Kidney (tissue), 14 donors: Measurements from ENCODE around the gene STX16. TPM values are rescaled to one million over a fixed set of nuclear protein-coding genes. Genes with fewer than 3 reads are reported as not detected.

Source experiments
- DNase-seq, 5 donors: peaks; one replicate each; pipeline ENCODE4 v3.0.0-alpha.2; 2013 to 2020
- FAIRE-seq: peaks from 2 replicates; lab custom pipeline; 2012; peaks lifted over from hg19 to GRCh38; lab: Jason Lieb, UNC
- H3K27ac ChIP-seq, 2 donors: one replicate each; pipeline ENCODE4 v1.7.0; 2013; ENCODE audit warnings: low read depth in 2 of 2, low read length in 2 of 2, inconsistent platforms in 1 of 2
- H3K27me3 ChIP-seq: one replicate; pipeline ENCODE4 v1.7.1; 2013; ENCODE audit warnings: low read length, inconsistent platforms; ENCODE audit not compliant: control insufficient read depth, insufficient read depth
- H3K36me3 ChIP-seq, 3 donors: one replicate each; pipeline versions ENCODE4 v1.7.0 to v1.7.1; 2013; ENCODE audit warnings: low read length in 3 of 3, control low read depth in 1 of 3, inconsistent platforms in 1 of 3; ENCODE audit not compliant: insufficient read depth in 3 of 3, control insufficient read depth in 2 of 3
- H3K4me1 ChIP-seq, 3 donors: one replicate each; pipeline versions ENCODE4 v1.7.0 to v1.7.1; 2013; ENCODE audit warnings: low read length in 3 of 3, inconsistent platforms in 1 of 3, low read depth in 1 of 3; ENCODE audit not compliant: control insufficient read depth in 2 of 3, insufficient read depth in 2 of 3
- H3K4me3 ChIP-seq, 3 donors: one replicate each; pipeline versions ENCODE4 v1.7.0 to v1.8.1; 2013; ENCODE audit warnings: low read length in 3 of 3, control low read depth in 1 of 3, inconsistent platforms in 1 of 3
- H3K9ac ChIP-seq, 3 donors: one replicate each; pipeline versions ENCODE4 v1.7.0 to v1.7.1; 2013; ENCODE audit warnings: low read length in 3 of 3, control low read depth in 1 of 3, inconsistent platforms in 1 of 3
- H3K9me3 ChIP-seq, 3 donors: one replicate each; pipeline versions ENCODE4 v1.7.0 to v1.7.1; 2013; ENCODE audit warnings: low read length in 3 of 3, control low read depth in 1 of 3, inconsistent platforms in 1 of 3; ENCODE audit not compliant: control insufficient read depth in 2 of 3, insufficient read depth in 1 of 3
- CTCF ChIP-seq: IDR thresholded peaks from 3 replicates; pipeline ENCODE4 v1.5.1; 2012; ENCODE audit warnings: mild to moderate bottlenecking, moderate library complexity, borderline replicate concordance; ENCODE audit not compliant: insufficient read depth; ENCODE audit errors: extremely low read depth
- intact Hi-C: fragments of 100-400 bp; cut with DNase I; formaldehyde crosslinking; loops from one replicate; pipeline ENCODE4 v1.11.1; 2022
- polyA plus RNA-seq: library from polyadenylated mRNA; stranded (reverse); fragments of 350-450 nt; fragmentation: Illumina TruSeq; extraction: RNeasy Lipid Tissue Mini Kit (QIAGEN cat#74804); gene quantifications from one replicate; pipeline ENCODE4 v1.2.3, GENCODE V29; 2014; ENCODE audit warnings: low read depth, low replicate concordance; ENCODE audit not compliant: insufficient read depth
- total RNA-seq: library from RNA; stranded (reverse); fragmentation: NEBNext Ultra II Directional; extraction: Animal tissue kit (Norgen Biotek cat#: 25700); gene quantifications from one replicate; pipeline ENCODE4 v1.2.1, GENCODE V29; 2021
- donor health status: control.
- donor health status: control.
- donor health status: control.
- donor health status: control.
- donor health status: control.
- donor health status: DM: yes; HTN: yes; CAD: no.
- donor health status: Normal renal cell carcinoma (clear cell type).

Gene STX16
- total and polyA plus RNA-seq, 2 donors from 2014 or later, result 20.6 to 60.7 TPM

- TF ChIP-seq CTCF, result no peak
- no peak overlapping the region for H3K27ac ChIP-seq
- H3K4me3 ChIP-seq, result no peak overlapping the region
- intact Hi-C loops, result no loop called here
- no peaks in the 10 kb centered on the region for H3K4me1 ChIP-seq
- no peaks in the 10 kb centered on the region for H3K9me3 ChIP-seq
- H3K27me3 ChIP-seq, result no peaks in the 10 kb centered on the region
- no peak for FAIRE-seq
- no peak for DNase-seq
- no peak overlapping the region for H3K9ac ChIP-seq
- H3K36me3 ChIP-seq, result peaks cover 5 to 20% (median 9%) of the 10 kb centered on the region in 3 donors
Measured at GRCh38 chr20:58707770-58708169, 56.7 kb downstream of the STX16 start.

GRCh38 chr20:58708246-58708931 is 57.3 kb downstream of the STX16 start:
- Histone ChIP-seq H3K27me3 (no peaks in the 10 kb centered on the region), H3K4me1 (no peaks in the 10 kb centered on the region), H3K9ac (no peak overlapping the region), H3K4me3 (no peak overlapping the region), H3K36me3 (peaks cover 3 to 14% (median 9%) of the 10 kb centered on the region in 3 donors), H3K27ac (no peak overlapping the region), H3K9me3 (no peaks in the 10 kb centered on the region)
- intact Hi-C loops, result no loop called here
- FAIRE-seq (no peak), DNase-seq (peak in 2 of 5 donors; percentile 19 to 70)
- no peak for TF ChIP-seq CTCF

- Histone ChIP-seq H3K4me3 (no peak overlapping the region), H3K27me3 (no peaks in the 10 kb centered on the region), H3K9ac (no peak overlapping the region), H3K27ac (no peak overlapping the region), H3K36me3 (peaks cover 0 to 7% (median 6%) of the 10 kb centered on the region in 3 donors), H3K4me1 (no peaks in the 10 kb centered on the region), H3K9me3 (no peaks in the 10 kb centered on the region)
- no peak for TF ChIP-seq CTCF
- DNase-seq (peak in 1 of 5 donors; percentile 25), FAIRE-seq (no peak)
- intact Hi-C loops, result no loop called here
Measured at GRCh38 chr20:58709013-58709702, 58.1 kb downstream of the STX16 start.
